ENCODE results near the gene TBC1D7.

DNA sequence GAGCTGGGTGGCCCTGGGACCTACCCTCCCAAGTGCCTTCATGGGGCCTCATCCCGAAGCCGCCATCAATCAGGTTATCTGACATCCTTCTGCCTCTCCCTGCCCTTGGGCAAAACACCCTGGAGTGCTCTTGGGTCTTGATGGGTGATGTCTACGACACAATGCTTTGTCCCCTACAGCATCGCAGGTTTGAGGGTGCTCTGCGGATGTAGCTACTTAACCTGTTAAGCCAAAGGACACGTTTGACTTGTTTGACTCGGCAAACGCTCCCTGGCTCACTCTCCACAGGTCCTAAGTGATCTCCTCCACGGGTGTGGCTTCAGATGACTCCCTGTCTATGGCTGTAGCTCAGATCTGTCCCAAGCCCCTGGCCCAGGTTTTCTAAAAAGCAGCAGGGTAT is 35.6 kb downstream of the TBC1D7 start:
- TF ChIP-seq, protein P1, sequence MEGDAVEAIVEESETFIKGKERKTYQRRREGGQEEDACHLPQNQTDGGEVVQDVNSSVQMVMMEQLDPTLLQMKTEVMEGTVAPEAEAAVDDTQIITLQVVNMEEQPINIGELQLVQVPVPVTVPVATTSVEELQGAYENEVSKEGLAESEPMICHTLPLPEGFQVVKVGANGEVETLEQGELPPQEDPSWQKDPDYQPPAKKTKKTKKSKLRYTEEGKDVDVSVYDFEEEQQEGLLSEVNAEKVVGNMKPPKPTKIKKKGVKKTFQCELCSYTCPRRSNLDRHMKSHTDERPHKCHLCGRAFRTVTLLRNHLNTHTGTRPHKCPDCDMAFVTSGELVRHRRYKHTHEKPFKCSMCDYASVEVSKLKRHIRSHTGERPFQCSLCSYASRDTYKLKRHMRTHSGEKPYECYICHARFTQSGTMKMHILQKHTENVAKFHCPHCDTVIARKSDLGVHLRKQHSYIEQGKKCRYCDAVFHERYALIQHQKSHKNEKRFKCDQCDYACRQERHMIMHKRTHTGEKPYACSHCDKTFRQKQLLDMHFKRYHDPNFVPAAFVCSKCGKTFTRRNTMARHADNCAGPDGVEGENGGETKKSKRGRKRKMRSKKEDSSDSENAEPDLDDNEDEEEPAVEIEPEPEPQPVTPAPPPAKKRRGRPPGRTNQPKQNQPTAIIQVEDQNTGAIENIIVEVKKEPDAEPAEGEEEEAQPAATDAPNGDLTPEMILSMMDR (IDR thresholded peaks at IDR 0.05; ENCODE audit: low read depth, low read length, poor library complexity, severe bottlenecking), result no peak
- no peak for TF ChIP-seq EZH2phosphoT487 (IDR thresholded peaks at IDR 0.05; ENCODE audit: borderline replicate concordance, low read length)

All from DOHH2 (cell line).